Loucy (cell line): ENCODE data around the gene SLC52A1.

Experiments
- H2AFZ ChIP-seq: fragments of 200-600 bp; sonication (generic); 2 replicates; pipeline ENCODE4 v1.6.0; 2016; ENCODE audit warnings: antibody characterized with exemption, mild to moderate bottlenecking, low read length, moderate library complexity
- H3F3A ChIP-seq: fragments of 200-600 bp; 2 replicates; pipeline ENCODE4 v1.6.0; 2016; ENCODE audit warnings: antibody characterized with exemption, low read depth, mild to moderate bottlenecking
- H3K27me3 ChIP-seq: fragments of 200-600 bp; sonication (generic); 2 replicates; pipeline ENCODE4 v1.6.1; 2014; ENCODE audit warnings: low read length, mild to moderate bottlenecking; ENCODE audit not compliant: insufficient read depth, poor library complexity, severe bottlenecking
- H3K36me3 ChIP-seq: fragments of 200-600 bp; sonication (generic); 2 replicates; pipeline ENCODE4 v1.6.1; 2016; ENCODE audit warnings: low read length; ENCODE audit not compliant: insufficient read depth
- H3K4me1 ChIP-seq: fragments of 200-600 bp; sonication (generic); 2 replicates; pipeline ENCODE4 v1.5.1; 2014; ENCODE audit warnings: low read length, mild to moderate bottlenecking; ENCODE audit not compliant: insufficient read depth, poor library complexity, severe bottlenecking
- H3K4me2 ChIP-seq: fragments of 200-600 bp; sonication (generic); 2 replicates; pipeline ENCODE4 v1.6.0; 2014; ENCODE audit warnings: antibody characterized with exemption, low read length, low read depth, mild to moderate bottlenecking; ENCODE audit not compliant: poor library complexity, severe bottlenecking
- H3K4me3 ChIP-seq: fragments of 200-600 bp; sonication (generic); 2 replicates; pipeline ENCODE4 v1.5.1; 2014; ENCODE audit warnings: low read length, mild to moderate bottlenecking, mixed read lengths; ENCODE audit not compliant: poor library complexity, severe bottlenecking
- H3K79me2 ChIP-seq: fragments of 200-600 bp; sonication (generic); 2 replicates; pipeline ENCODE4 v1.6.1; 2014; ENCODE audit warnings: low read length; ENCODE audit not compliant: insufficient read depth
- H3K9ac ChIP-seq: fragments of 200-600 bp; sonication (generic); 2 replicates; pipeline ENCODE4 v1.6.0; 2014; ENCODE audit warnings: mild to moderate bottlenecking, low read depth, low read length, moderate library complexity; ENCODE audit not compliant: poor library complexity, severe bottlenecking
- H3K9me2 ChIP-seq: fragments of 200-600 bp; sonication (generic); replicated peaks from 2 replicates; pipeline ENCODE4 v1.6.1; 2016; ENCODE audit warnings: low read depth, low read length, mixed read lengths
- H3K9me3 ChIP-seq: fragments of 200-600 bp; sonication (generic); 2 replicates; pipeline ENCODE4 v1.6.1; 2014; ENCODE audit warnings: mild to moderate bottlenecking, antibody characterized with exemption, low read length, low read depth; ENCODE audit not compliant: insufficient read depth
- H4K20me1 ChIP-seq: fragments of 200-600 bp; sonication (generic); 2 replicates; pipeline ENCODE4 v1.6.0; 2014; ENCODE audit warnings: antibody characterized with exemption, low read length, mild to moderate bottlenecking; ENCODE audit not compliant: insufficient read depth, poor library complexity, severe bottlenecking
- EZH2phosphoT487 ChIP-seq: fragments of 200-600 bp; IDR thresholded peaks from 2 replicates; pipeline ENCODE4 v1.6.1; 2018; ENCODE audit warnings: antibody characterized with exemption, mild to moderate bottlenecking, moderate library complexity, borderline replicate concordance
- TF ChIP-seq, protein P1 (sequence below): fragments of 200-600 bp; sonication (generic); conservative IDR thresholded peaks from 2 replicates; pipeline ENCODE4 v1.5.1; 2014; ENCODE audit warnings: mild to moderate bottlenecking, antibody characterized with exemption, low read length

The SLC52A1 gene

DNA sequence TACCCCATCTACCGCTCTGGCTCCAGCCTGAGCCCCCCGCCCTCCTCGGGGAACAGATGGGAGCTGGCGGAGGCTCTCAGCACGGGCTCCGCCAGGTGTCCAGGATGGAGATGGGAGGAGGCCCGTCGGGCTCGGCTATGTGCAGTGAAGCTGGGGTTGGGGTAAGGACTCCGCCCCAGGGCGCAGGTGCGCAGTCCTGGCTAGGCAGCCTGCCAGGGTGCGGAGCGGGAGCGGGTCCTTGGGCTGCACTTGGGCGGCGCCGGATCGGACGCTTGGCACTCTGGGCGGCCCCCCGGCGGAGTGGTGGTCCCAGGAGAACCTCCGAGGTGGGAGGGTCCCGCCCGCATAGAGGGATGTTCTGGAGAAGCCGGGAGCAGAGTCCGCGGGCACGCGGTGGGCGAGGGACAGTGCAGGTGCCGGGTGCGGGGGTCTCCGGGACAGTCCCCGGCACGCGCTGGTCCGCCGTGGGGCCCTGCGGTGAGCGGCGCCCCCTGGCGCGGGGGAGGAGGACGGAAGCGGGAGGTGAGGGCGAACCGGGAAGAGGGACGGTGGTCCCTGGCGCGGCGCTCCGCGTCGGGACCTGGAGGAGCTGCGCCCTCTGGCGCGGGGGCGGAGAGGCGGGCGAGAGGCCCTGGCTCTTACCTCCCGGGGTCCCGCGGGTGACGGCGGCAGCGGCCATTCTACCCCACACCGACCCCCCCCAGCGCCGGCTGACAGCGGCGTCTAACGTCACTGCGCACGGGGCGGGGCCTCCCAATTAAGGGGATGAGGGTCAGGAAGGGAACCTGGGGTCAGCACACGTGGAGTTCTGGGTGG lies 48.1 kb downstream of the SLC52A1 start, which contains the start of gene CAMTA2:
Gene CAMTA2, minus strand, starts transcription at position 725 of the 816 bp plus-strand sequence. CDS start 1,453 bp downstream, outside the sequence.
- Histone ChIP-seq H3K9ac (peak within 1 kb of the TSS; percentile 91), H3K36me3 (peaks cover 5% of the 10 kb centered on the region; the same call in 1 of the 2 replicates), H3K4me2 (peak within 1 kb of the TSS; percentile 99), H3K27me3 (no peaks in the 10 kb centered on the region), H3K4me1 (peaks cover 32% of the 10 kb centered on the region), H3K79me2 (peaks cover 24% of the 10 kb centered on the region; the same call in 1 of the 2 replicates), H4K20me1 (no peaks in the 10 kb centered on the region), H3K4me3 (peak within 1 kb of the TSS; percentile 96), H3K9me2 (no peaks in the 10 kb centered on the region), H2AFZ (peak within 1 kb of the TSS; percentile 99), H3K9me3 (no peaks in the 10 kb centered on the region), H3F3A (no peaks in the 10 kb centered on the region)
- TF ChIP-seq, protein P1, sequence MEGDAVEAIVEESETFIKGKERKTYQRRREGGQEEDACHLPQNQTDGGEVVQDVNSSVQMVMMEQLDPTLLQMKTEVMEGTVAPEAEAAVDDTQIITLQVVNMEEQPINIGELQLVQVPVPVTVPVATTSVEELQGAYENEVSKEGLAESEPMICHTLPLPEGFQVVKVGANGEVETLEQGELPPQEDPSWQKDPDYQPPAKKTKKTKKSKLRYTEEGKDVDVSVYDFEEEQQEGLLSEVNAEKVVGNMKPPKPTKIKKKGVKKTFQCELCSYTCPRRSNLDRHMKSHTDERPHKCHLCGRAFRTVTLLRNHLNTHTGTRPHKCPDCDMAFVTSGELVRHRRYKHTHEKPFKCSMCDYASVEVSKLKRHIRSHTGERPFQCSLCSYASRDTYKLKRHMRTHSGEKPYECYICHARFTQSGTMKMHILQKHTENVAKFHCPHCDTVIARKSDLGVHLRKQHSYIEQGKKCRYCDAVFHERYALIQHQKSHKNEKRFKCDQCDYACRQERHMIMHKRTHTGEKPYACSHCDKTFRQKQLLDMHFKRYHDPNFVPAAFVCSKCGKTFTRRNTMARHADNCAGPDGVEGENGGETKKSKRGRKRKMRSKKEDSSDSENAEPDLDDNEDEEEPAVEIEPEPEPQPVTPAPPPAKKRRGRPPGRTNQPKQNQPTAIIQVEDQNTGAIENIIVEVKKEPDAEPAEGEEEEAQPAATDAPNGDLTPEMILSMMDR = peak; percentile 85
- no peak for TF ChIP-seq EZH2phosphoT487

DNA sequence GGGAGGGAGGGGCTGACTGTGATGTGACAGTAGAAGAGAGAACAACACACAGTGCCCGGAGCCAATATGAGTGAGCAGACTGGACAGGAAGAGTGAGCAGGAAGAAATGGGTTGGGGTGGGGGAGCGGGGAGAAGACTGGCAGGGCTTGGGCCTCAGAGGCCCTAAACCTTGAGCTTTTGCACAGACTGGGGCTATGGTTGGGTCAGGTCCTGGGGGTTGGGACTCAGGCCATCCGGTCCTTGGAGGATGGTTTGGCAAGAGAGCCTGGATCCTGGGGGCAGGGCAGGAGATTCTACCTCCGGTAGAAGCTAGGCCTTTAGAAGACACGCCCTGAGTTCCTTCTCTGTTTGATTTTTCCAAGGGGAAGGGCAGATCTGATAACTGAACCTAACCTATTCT lies 48.8 kb downstream of the SLC52A1 start:
- TF ChIP-seq, protein P1 = no peak
- Histone ChIP-seq H3K9me2 (no peaks in the 10 kb centered on the region), H3K9ac (peak overlapping the region; percentile 91), H3K4me1 (peaks cover 32% of the 10 kb centered on the region), H3K4me3 (peak overlapping the region; percentile 96), H4K20me1 (no peaks in the 10 kb centered on the region), H2AFZ (no peak overlapping the region), H3K4me2 (peak overlapping the region; percentile 99), H3F3A (no peaks in the 10 kb centered on the region), H3K9me3 (no peaks in the 10 kb centered on the region), H3K79me2 (peaks cover 24% of the 10 kb centered on the region; the same call in 1 of the 2 replicates), H3K27me3 (no peaks in the 10 kb centered on the region), H3K36me3 (peaks cover 5% of the 10 kb centered on the region; the same call in 1 of the 2 replicates)
